ENCODE measurements around the gene PRDM1. TPM values are rescaled to one million over a fixed set of nuclear protein-coding genes. Genes with fewer than 3 reads are reported as not detected.
A peak's percentile ranks its signal among the peaks of the same experiment; 100 is the strongest.

The PRDM1 gene
- total and polyA plus RNA-seq, 2 donors (not counting 1 experiment from before 2014, with no cell fraction given): 2.8 to 5.4 TPM

DNA sequence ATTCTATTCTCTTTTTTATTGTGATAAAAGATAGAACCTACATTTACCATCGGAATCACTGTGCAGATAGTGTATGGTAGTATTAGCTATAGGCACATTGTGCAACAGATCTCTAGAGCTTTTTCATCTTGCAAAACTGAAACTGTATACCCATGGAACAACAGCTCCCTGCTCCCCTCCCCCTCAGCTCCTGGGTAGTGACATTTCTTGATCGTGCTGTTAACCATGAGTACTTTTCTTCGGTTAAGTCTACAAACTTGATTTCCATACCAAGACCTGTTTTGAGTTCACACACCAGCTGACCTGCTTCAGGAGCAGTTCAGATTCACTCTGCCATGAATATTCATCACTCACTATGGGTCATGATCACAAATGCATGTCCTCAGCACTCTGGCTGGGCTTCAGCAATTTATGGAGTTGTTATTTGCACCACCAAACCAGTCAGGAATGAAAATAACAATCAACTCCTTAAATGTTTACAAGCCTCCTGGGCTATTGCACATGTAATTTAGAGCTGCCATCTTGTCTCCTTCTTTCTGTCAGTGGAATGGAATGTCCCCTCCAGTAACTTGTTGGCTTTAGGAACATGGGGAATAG lies 32.8 kb downstream of the PRDM1 start:
- H3K9ac ChIP-seq (ENCODE audit: insufficient read depth, low read length): no peak overlapping the region
- H2AFZ ChIP-seq (ENCODE audit: low read length): no peak overlapping the region
- DNase-seq (ENCODE audit: low read depth in 2 of 2): no peak
- no peaks in the 10 kb centered on the region for H3K36me3 ChIP-seq (ENCODE audit: control insufficient read depth, insufficient read depth, low read length)
- no peaks in the 10 kb centered on the region for H3K9me3 ChIP-seq (ENCODE audit: control insufficient read depth, insufficient read depth, low read depth, low read length)
- no peak overlapping the region for H3K27ac ChIP-seq (ENCODE audit: insufficient read depth, low read length)
- H3K4me2 ChIP-seq (ENCODE audit: extremely low read depth, insufficient read depth, low read length): no peak overlapping the region
- TF ChIP-seq, protein P1, sequence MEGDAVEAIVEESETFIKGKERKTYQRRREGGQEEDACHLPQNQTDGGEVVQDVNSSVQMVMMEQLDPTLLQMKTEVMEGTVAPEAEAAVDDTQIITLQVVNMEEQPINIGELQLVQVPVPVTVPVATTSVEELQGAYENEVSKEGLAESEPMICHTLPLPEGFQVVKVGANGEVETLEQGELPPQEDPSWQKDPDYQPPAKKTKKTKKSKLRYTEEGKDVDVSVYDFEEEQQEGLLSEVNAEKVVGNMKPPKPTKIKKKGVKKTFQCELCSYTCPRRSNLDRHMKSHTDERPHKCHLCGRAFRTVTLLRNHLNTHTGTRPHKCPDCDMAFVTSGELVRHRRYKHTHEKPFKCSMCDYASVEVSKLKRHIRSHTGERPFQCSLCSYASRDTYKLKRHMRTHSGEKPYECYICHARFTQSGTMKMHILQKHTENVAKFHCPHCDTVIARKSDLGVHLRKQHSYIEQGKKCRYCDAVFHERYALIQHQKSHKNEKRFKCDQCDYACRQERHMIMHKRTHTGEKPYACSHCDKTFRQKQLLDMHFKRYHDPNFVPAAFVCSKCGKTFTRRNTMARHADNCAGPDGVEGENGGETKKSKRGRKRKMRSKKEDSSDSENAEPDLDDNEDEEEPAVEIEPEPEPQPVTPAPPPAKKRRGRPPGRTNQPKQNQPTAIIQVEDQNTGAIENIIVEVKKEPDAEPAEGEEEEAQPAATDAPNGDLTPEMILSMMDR (conservative IDR thresholded peaks at IDR 0.05 in 1 of 2, IDR thresholded peaks at IDR 0.05 in 1 of 2; ENCODE audit: low read depth in 1 of 2, low read length in 2 of 2): no peak
- H3K4me1 ChIP-seq (ENCODE audit: control insufficient read depth, extremely low read depth, insufficient read depth, low read length): no peaks in the 10 kb centered on the region
- no peaks in the 10 kb centered on the region for H3K79me2 ChIP-seq (ENCODE audit: control insufficient read depth, insufficient read depth, low read length)
- no peak overlapping the region for H3K4me3 ChIP-seq (replicated peaks in 1 of 4; ENCODE audit: control extremely low read depth in 1 of 4, insufficient read depth in 1 of 4, low read depth in 3 of 4, low read length in 4 of 4)
- H3K27me3 ChIP-seq (ENCODE audit: control insufficient read depth, insufficient read depth, low read length): no peaks in the 10 kb centered on the region
- no peaks in the 10 kb centered on the region for H4K20me1 ChIP-seq (ENCODE audit: control insufficient read depth, extremely low read depth, insufficient read depth, low read length)

DNA sequence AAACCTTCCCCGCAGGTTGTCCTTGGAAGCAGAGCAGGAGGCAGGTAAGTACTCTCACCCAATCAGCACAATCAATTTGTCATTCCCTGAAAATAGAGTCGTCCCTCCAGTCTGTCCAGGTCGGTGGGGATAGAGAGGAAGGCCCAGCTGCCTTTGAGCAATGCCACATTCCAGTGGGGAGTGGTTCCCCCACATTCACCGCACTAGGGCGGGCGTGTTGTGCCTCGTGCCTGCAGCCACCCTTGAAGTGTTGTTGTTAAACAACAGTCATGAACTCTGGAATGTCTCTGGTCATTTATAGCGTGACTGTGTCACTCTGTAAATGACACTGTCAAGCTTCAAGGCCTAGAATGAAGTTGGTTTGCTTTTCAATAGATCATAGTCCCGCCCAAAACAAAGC lies 33.4 kb downstream of the PRDM1 start:
- DNase-seq (ENCODE audit: low read depth in 2 of 2): no peak
- Histone ChIP-seq H3K4me2 (ENCODE audit: extremely low read depth, insufficient read depth, low read length) (no peak overlapping the region), H3K27ac (ENCODE audit: insufficient read depth, low read length) (no peak overlapping the region), H3K36me3 (ENCODE audit: control insufficient read depth, insufficient read depth, low read length) (no peaks in the 10 kb centered on the region), H4K20me1 (ENCODE audit: control insufficient read depth, extremely low read depth, insufficient read depth, low read length) (no peaks in the 10 kb centered on the region), H3K4me3 (replicated peaks in 1 of 4; ENCODE audit: control extremely low read depth in 1 of 4, insufficient read depth in 1 of 4, low read depth in 3 of 4, low read length in 4 of 4) (no peak overlapping the region), H3K27me3 (ENCODE audit: control insufficient read depth, insufficient read depth, low read length) (no peaks in the 10 kb centered on the region), H3K9me3 (ENCODE audit: control insufficient read depth, insufficient read depth, low read depth, low read length) (no peaks in the 10 kb centered on the region), H3K9ac (ENCODE audit: insufficient read depth, low read length) (no peak overlapping the region), H2AFZ (ENCODE audit: low read length) (no peak overlapping the region), H3K79me2 (ENCODE audit: control insufficient read depth, insufficient read depth, low read length) (no peaks in the 10 kb centered on the region), H3K4me1 (ENCODE audit: control insufficient read depth, extremely low read depth, insufficient read depth, low read length) (no peaks in the 10 kb centered on the region)
- TF ChIP-seq EZH2 (IDR thresholded peaks at IDR 0.05; ENCODE audit: low read length, missing control alignments): no peak
- TF ChIP-seq, protein P1 (conservative IDR thresholded peaks at IDR 0.05 in 1 of 2, IDR thresholded peaks at IDR 0.05 in 1 of 2; ENCODE audit: low read depth in 1 of 2, low read length in 2 of 2): no peak

DNA sequence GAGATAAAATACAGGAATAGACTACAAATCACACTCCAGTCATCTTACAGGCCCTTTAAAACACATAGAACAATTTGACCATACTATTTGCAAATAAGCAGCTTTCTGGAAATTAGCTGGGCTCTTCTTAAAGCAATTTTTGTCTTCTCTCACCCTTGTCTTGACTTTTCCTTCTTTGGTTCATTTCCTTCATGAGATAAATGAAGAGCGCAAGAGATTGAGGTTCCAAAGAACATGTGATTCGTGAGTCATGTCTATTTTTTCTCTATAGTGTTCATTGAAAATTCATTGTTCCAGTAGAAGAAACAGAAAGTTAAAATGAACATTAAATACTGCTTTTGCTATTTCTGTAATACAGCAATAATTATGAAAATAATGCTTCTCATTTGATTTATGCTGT lies 33.9 kb downstream of the PRDM1 start:
- Histone ChIP-seq H3K4me2 (ENCODE audit: extremely low read depth, insufficient read depth, low read length) (no peak overlapping the region), H3K4me1 (ENCODE audit: control insufficient read depth, extremely low read depth, insufficient read depth, low read length) (no peaks in the 10 kb centered on the region), H3K36me3 (ENCODE audit: control insufficient read depth, insufficient read depth, low read length) (no peaks in the 10 kb centered on the region), H2AFZ (ENCODE audit: low read length) (no peak overlapping the region), H3K9ac (ENCODE audit: insufficient read depth, low read length) (no peak overlapping the region), H3K9me3 (ENCODE audit: control insufficient read depth, insufficient read depth, low read depth, low read length) (no peaks in the 10 kb centered on the region), H3K4me3 (replicated peaks in 1 of 4; ENCODE audit: control extremely low read depth in 1 of 4, insufficient read depth in 1 of 4, low read depth in 3 of 4, low read length in 4 of 4) (no peak overlapping the region), H3K27ac (ENCODE audit: insufficient read depth, low read length) (no peak overlapping the region), H3K79me2 (ENCODE audit: control insufficient read depth, insufficient read depth, low read length) (no peaks in the 10 kb centered on the region), H3K27me3 (ENCODE audit: control insufficient read depth, insufficient read depth, low read length) (no peaks in the 10 kb centered on the region), H4K20me1 (ENCODE audit: control insufficient read depth, extremely low read depth, insufficient read depth, low read length) (no peaks in the 10 kb centered on the region)
- no peak for TF ChIP-seq EZH2 (IDR thresholded peaks at IDR 0.05; ENCODE audit: low read length, missing control alignments)
- TF ChIP-seq, protein P1 (conservative IDR thresholded peaks at IDR 0.05 in 1 of 2, IDR thresholded peaks at IDR 0.05 in 1 of 2; ENCODE audit: low read depth in 1 of 2, low read length in 2 of 2): no peak
- peak in 1 of 2 donors; percentile 53 for DNase-seq (ENCODE audit: low read depth in 2 of 2)
